GM12878 (cell line): ENCODE results near the gene COX5A. TPM values are rescaled to one million over a fixed set of nuclear protein-coding genes. Genes with fewer than 3 reads are reported as not detected.

Source experiments
- ATAC-seq: fragments of 200-7000 bp; cut with Tn5 transposase; 3 replicates; pipeline ENCODE4 v1.9.1; 2020; ENCODE audit warnings: mild to moderate bottlenecking, moderate library complexity
- BruUV-seq: library from RNA; stranded (reverse); fragments of 400-500 nt; replicated peaks from 2 replicates; lab custom pipeline; 2021; lab: Mats Ljungman, UMichigan
- CTCF ChIA-PET: fragments of 300-600 bp; sonication (Branson Sonifier 250); formaldehyde crosslinking; extraction: SDS; loops from one replicate; lab custom pipeline; 2021; ENCODE audit warnings: inconsistent platforms; lab: Yijun Ruan, JAX
- POLR2A ChIA-PET: fragments of 350-600 bp; formaldehyde crosslinking; extraction: SDS; loops from one replicate; lab custom pipeline; 2021; ENCODE audit warnings: inconsistent platforms; lab: Charles Lee
- RAD21 ChIA-PET: fragments of 300-600 bp; sonication (Branson Sonifier 250); formaldehyde crosslinking; loops from one replicate; lab custom pipeline; 2023; ENCODE audit warnings: antibody characterized with exemption; ENCODE audit not compliant: unreplicated experiment; lab: Charles Lee
- SMC1A ChIA-PET: fragments of 300-600 bp; sonication (Branson Sonifier 250); formaldehyde crosslinking; loops from one replicate; lab custom pipeline; 2023; ENCODE audit not compliant: unreplicated experiment, uncharacterized antibody; lab: Charles Lee
- DNase-seq: peaks from one replicate; pipeline ENCODE4 v3.0.0-alpha.2; 2011; ENCODE audit warnings: low read depth, low spot score
- FAIRE-seq: peaks from 3 replicates; lab custom pipeline; 2011; peaks lifted over from hg19 to GRCh38; lab: Jason Lieb, UNC
- H2AFZ ChIP-seq: 2 replicates; pipeline ENCODE4 v1.6.0; 2011; ENCODE audit warnings: low read depth, low read length, control low read depth; ENCODE audit not compliant: control insufficient read depth
- H3K27ac ChIP-seq: 2 replicates; pipeline ENCODE4 v1.5.1; 2011; ENCODE audit warnings: control low read depth; ENCODE audit not compliant: control insufficient read depth, insufficient read depth
- H3K27me3 ChIP-seq, 2 experiments: replicated peaks in 1 of 2; 2 replicates each; pipeline versions ENCODE4 v1.6.0 to v1.6.1; 2011; ENCODE audit warnings: low read length in 1 of 2; ENCODE audit not compliant: control insufficient read depth in 2 of 2, insufficient read depth in 2 of 2
- H3K36me3 ChIP-seq, 2 experiments: 2 replicates each; pipeline ENCODE4 v1.5.1; 2011; ENCODE audit warnings: low read length in 1 of 2; ENCODE audit not compliant: control insufficient read depth in 2 of 2, insufficient read depth in 2 of 2
- H3K4me1 ChIP-seq: 2 replicates; pipeline ENCODE4 v1.6.1; 2011; ENCODE audit warnings: mild to moderate bottlenecking, low read length, moderate library complexity, mixed read lengths; ENCODE audit not compliant: control insufficient read depth, insufficient read depth
- H3K4me2 ChIP-seq: 2 replicates; pipeline ENCODE4 v1.6.0; 2011; ENCODE audit warnings: control low read depth; ENCODE audit not compliant: control insufficient read depth, insufficient read depth
- H3K4me3 ChIP-seq: fragments of 200-600 bp; sonication (generic); 2 replicates; pipeline ENCODE4 v1.5.1; 2016
- H3K79me2 ChIP-seq: 2 replicates; pipeline ENCODE4 v1.6.0; 2011; ENCODE audit warnings: low read length; ENCODE audit not compliant: control insufficient read depth, insufficient read depth
- H3K9ac ChIP-seq: 2 replicates; pipeline ENCODE4 v1.8.0; 2011; ENCODE audit warnings: low read length, control low read depth, mixed read lengths; ENCODE audit not compliant: control insufficient read depth, insufficient read depth
- H3K9me3 ChIP-seq: replicated peaks from 3 replicates; pipeline ENCODE4 v1.5.1; 2011; ENCODE audit warnings: mild to moderate bottlenecking, low read length; ENCODE audit not compliant: control insufficient read depth, insufficient read depth
- H4K20me1 ChIP-seq: 2 replicates; pipeline ENCODE4 v1.6.0; 2011; ENCODE audit not compliant: control insufficient read depth, insufficient read depth
- CHD2 ChIP-seq: IDR thresholded peaks from 2 replicates; pipeline ENCODE4 v1.6.1; 2011; ENCODE audit warnings: low read depth, low read length, improper control_type of control experiment, borderline replicate concordance
- CHD4 ChIP-seq: fragments of 200-600 bp; sonication (generic); IDR thresholded peaks from 2 replicates; pipeline ENCODE4 v1.6.1; 2016; ENCODE audit warnings: mild to moderate bottlenecking
- CUX1 ChIP-seq: IDR thresholded peaks from 2 replicates; pipeline ENCODE4 v1.6.1; 2012; ENCODE audit warnings: improper control_type of control experiment, low read depth, low read length; ENCODE audit not compliant: insufficient replicate concordance
- EP300 ChIP-seq, 2 experiments: fragments of 150-350 bp in 1 of 2; IDR thresholded peaks; 2 replicates each; pipeline ENCODE4 v1.6.1; 2011 to 2012; ENCODE audit warnings: low read depth in 2 of 2, low read length in 2 of 2, borderline replicate concordance in 1 of 2, improper control_type of control experiment in 1 of 2, inconsistent platforms in 1 of 2; ENCODE audit not compliant: control insufficient read depth in 1 of 2
- GATAD2B ChIP-seq: fragments of 450-650 bp; conservative IDR thresholded peaks from 2 replicates; pipeline ENCODE4 v1.6.1; 2017; ENCODE audit warnings: low read depth, mild to moderate bottlenecking, moderate library complexity
- MXI1 ChIP-seq: fragments of 150-350 bp; IDR thresholded peaks from 2 replicates; pipeline ENCODE4 v1.6.1; 2011; ENCODE audit warnings: low read depth, mild to moderate bottlenecking, inconsistent platforms, low read length, improper control_type of control experiment
- RELB ChIP-seq: fragments of 450-650 bp; IDR thresholded peaks from 2 replicates; pipeline ENCODE4 v1.6.1; 2017; ENCODE audit warnings: low read depth, mild to moderate bottlenecking, moderate library complexity
- SMARCA5 ChIP-seq: fragments of 450-650 bp; IDR thresholded peaks from 2 replicates; pipeline ENCODE4 v1.6.1; 2017; ENCODE audit warnings: mild to moderate bottlenecking
- ZNF217 ChIP-seq: fragments of 450-650 bp; IDR thresholded peaks from 2 replicates; pipeline ENCODE4 v1.6.1; 2017; ENCODE audit warnings: antibody characterized with exemption, mild to moderate bottlenecking
- WGBS: methylation state at CpG from one replicate; pipeline ENCODE4 v1.1.6; 2016; ENCODE audit warnings: low lambda C conversion rate; ENCODE audit not compliant: insufficient replicate concordance, insufficient coverage; ENCODE audit errors: missing lambda C conversion rate; 5-methylcytosine and 5-hydroxymethylcytosine counted together
- in situ Hi-C: fragments of 300-500 bp; cut with MboI; formaldehyde crosslinking; loops from 9 replicates; pipeline ENCODE4 v1.14.3; 2018; ENCODE audit warnings: mixed read lengths
- intact Hi-C: fragments of 100-400 bp; cut with micrococcal nuclease; formaldehyde crosslinking; loops from one replicate; pipeline ENCODE4 v1.14.2; 2022; ENCODE audit not compliant: unreplicated experiment
- polyA plus RNA-seq, 11 experiments: library from polyadenylated mRNA; depleted of rRNA in 4 of 11; unstranded in 6 of 11; stranded (reverse) in 5 of 11; fragments of >200 nt; fragmentation: Nextera tagmentation in 4 of 11; fragmentation: Illumina TruSeq in 1 of 11; extraction: Ambion mirVana in 4 of 11; extraction: Trizol in 1 of 11; gene quantifications; 1 replicate in 1 of 11; 2 replicates in 10 of 11; pipeline versions ENCODE4 v1.2.1 to v1.2.3, GENCODE V29; 2011 to 2016; ENCODE audit warnings: inconsistent platforms in 2 of 11, missing spikeins in 2 of 11, low read depth in 1 of 11
- total RNA-seq, 4 experiments: library from RNA; depleted of rRNA in 3 of 4; stranded (reverse); fragments of >200 nt in 3 of 4; fragmentation: Illumina TruSeq in 1 of 4; extraction: Trizol in 1 of 4; gene quantifications; 2 replicates each; pipeline versions ENCODE4 v1.2.1 to v1.2.3, GENCODE V29; 2013 to 2021

COX5A gene
- total and polyA plus RNA-seq, 10 of the 15 experiments (the other 5 are each of a cell fraction or from before 2014, with no cell fraction given): 84.5 to 1,218 (median 392) TPM

- ATAC-seq (no peak), FAIRE-seq (no peak), DNase-seq (no peak)
- peaks cover 2% of the 10 kb centered on the region; the same call in 1 of the 3 replicates for H3K9me3 ChIP-seq
- ChIA-PET POLR2A (interaction anchor here (0.5 to 4.0 kb wide), 5 partner anchors 10 to 91 kb away, joined by 3 to 32 read pairs (median 4); no protein-coding TSS in a partner anchor), SMC1A (interaction anchor here (0.6 to 5.0 kb wide), 6 partner anchors 9 to 38 kb away, joined by 3 to 65 read pairs (median 10); partner anchors contain the start of gene SCAMP2), CTCF (interaction anchor here (1.5 to 7.5 kb wide), 4 partner anchors 7 to 19 kb away, joined by 4 to 75 read pairs (median 15); partner anchors contain the start of gene SCAMP2), RAD21 (interaction anchor here (0.6 to 2.5 kb wide), 4 partner anchors 12 to 95 kb away, joined by 3 to 29 read pairs (median 5); partner anchors contain the start of gene FAM219B)
- H3K4me2 ChIP-seq: no peak overlapping the region
- peaks cover 12% of the 10 kb centered on the region for H3K4me1 ChIP-seq
- H3K4me3 ChIP-seq: no peak overlapping the region
- intact Hi-C loops: no loop called here
- in situ Hi-C loops: no loop called here
- no peak overlapping the region for H2AFZ ChIP-seq
- TF ChIP-seq RELB (no peak), MXI1 (no peak), EP300 (IDR thresholded peaks at IDR 0.05; ENCODE audit: borderline replicate concordance in 1 of 2, control insufficient read depth in 1 of 2, low read depth in 2 of 2, low read length in 2 of 2) (no peak)
- no peak overlapping the region for H3K27ac ChIP-seq
- no peaks in the 10 kb centered on the region for H3K27me3 ChIP-seq
- WGBS: 93% methylated on average over 6 of the region's 6 CpGs
- H3K79me2 ChIP-seq: no peaks in the 10 kb centered on the region
- no peak overlapping the region for H3K9ac ChIP-seq
- no TSS peak for BruUV-seq
- H3K36me3 ChIP-seq: no peaks in the 10 kb centered on the region
- H4K20me1 ChIP-seq: no peaks in the 10 kb centered on the region
Measured at GRCh38 chr15:74882528-74882927, 55.3 kb downstream of the COX5A start.

GRCh38 chr15:74878273-74878672 is 59.6 kb downstream of the COX5A start:
- intact Hi-C loops: no loop called here
- TF ChIP-seq GATAD2B (no peak), SMARCA5 (no peak), CHD2 (no peak), ZNF217 (no peak), CHD4 (no peak), CUX1 (no peak)

More at GRCh38 chr15:74878273-74878672, 59.6 kb downstream of the COX5A start:
- H2AFZ ChIP-seq: no peak overlapping the region
- no peaks in the 10 kb centered on the region for H3K36me3 ChIP-seq
- SMC1A ChIA-PET: interaction anchor here (1.3 kb wide), 1 partner anchor 8 kb away, joined by 3 read pairs; no protein-coding TSS in a partner anchor
- DNase-seq (no peak), FAIRE-seq (no peak), ATAC-seq (no peak)
- POLR2A ChIA-PET: no interaction called here
- peaks cover 6% of the 10 kb centered on the region for H3K4me1 ChIP-seq
- no peaks in the 10 kb centered on the region for H3K27me3 ChIP-seq
- H4K20me1 ChIP-seq: no peaks in the 10 kb centered on the region
- RAD21 ChIA-PET: no interaction called here
- H3K9ac ChIP-seq: no peak overlapping the region
- CTCF ChIA-PET: interaction anchor here (2.1 kb wide), 1 partner anchor 24 kb away, joined by 11 read pairs; no protein-coding TSS in a partner anchor
- H3K27ac ChIP-seq: no peak overlapping the region
- 89% methylated on average over 4 of the region's 4 CpGs for WGBS
- H3K4me3 ChIP-seq: no peak overlapping the region
- no TSS peak for BruUV-seq
- H3K9me3 ChIP-seq: peaks cover 2% of the 10 kb centered on the region; the same call in 1 of the 3 replicates
- in situ Hi-C loops: no loop called here
- H3K4me2 ChIP-seq: no peak overlapping the region
- no peaks in the 10 kb centered on the region for H3K79me2 ChIP-seq
